Stimulated activated CD4-positive, alpha-beta T cell treated with anti-CD3 and anti-CD28 coated beads, Interleukin-1b, Interleukin-23, amount 100 ng/mL, for 1 hour (primary cell): ENCODE data around the gene SLC41A3.

Experiments used
- DNase-seq, 2 donors: peaks; one replicate each; pipeline ENCODE4 v3.0.0-alpha.2; 2020; ENCODE audit warnings: low read depth in 2 of 2

Gene SLC41A3

DNA sequence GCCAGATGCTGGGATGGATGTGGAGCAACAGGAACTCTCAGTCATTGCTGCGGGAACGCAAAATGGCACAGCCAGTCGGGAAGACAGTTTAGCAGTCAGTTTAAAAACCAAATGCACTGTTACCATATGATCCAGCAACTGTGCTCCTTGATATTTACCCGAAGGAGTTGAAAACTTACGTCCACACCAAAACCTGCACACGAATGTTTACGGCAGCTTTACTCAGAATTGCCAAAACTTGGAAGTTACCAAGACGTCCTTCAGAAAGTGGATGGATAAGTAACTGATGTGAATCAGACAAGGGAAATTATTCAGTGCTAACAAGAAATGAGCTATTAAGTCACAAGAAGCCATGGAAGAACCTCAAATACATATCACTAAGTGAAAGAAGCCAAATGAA, 36.1 kb upstream of the SLC41A3 start:
- DNase-seq = no peak

DNA sequence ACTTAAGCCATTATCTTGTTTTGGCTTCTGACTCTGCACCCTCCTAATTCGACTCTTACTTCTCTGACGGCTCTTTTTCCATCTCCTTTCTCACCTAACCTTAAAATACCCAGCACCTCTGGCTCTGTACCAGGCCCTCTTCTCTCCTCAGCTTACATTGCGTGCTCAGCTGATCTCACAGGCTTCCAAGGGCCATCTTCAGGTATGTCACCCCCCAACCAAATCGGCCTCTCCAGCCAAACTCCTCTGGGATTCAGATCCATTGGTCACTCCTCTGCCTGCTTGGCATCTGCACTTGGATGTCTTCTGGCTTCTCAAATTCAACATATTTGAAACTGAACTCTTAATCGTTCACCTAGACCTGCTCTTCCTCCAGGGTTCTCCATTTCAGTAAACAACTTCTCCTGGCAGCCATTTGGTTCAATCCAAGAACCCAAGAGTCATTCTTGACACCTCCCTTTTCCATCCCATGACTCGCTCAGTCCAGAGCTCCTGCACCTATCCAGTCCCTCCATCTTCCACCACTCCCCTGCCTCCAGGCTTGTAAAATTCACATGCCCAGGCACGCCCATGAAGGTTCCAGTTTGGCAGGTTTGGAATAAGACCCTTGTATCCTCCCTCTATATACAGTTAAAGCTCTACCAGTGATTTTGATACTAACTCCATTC, 35.2 kb upstream of the SLC41A3 start:
- no peak for DNase-seq

DNA sequence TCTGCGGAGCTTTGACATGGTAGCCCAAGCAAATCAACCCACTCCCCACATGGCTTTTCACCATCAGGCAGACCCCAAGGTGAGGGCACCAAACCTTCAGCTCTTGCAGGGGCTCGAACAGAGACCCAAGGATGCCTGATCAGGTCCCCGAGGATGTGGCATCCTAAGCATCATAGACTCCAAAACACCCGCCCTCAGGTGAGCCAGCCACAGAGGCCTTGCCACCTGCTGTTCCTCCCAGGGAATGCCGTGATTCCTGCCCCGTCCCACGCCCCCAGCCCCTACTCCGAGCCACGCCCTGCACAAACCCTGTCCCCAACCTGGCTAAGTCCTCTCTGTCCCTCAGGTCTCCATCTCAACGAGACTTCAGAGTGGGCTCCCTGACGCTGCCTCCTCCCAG, 34.7 kb upstream of the SLC41A3 start:
- no peak for DNase-seq

DNA sequence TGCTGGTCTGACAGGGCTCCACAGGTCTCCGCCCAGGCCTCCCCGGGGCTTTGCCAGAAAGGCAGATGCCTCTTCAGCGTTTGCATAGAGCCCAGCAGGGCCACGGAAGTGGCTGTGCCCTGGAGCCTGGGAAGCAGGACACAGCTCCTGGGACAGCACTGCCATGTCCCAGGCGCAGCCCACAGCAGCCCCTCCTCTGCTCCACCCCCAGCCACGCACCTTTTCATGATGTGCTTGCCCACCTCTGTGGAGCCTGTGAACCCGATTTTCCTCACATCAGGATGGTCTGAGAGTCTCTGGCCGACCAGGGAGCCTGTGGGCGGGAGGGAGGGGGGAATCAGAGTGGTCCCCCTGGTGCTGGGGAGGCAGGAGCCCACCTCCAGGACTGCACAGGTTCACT, 33.9 kb upstream of the SLC41A3 start:
- no peak for DNase-seq

DNA sequence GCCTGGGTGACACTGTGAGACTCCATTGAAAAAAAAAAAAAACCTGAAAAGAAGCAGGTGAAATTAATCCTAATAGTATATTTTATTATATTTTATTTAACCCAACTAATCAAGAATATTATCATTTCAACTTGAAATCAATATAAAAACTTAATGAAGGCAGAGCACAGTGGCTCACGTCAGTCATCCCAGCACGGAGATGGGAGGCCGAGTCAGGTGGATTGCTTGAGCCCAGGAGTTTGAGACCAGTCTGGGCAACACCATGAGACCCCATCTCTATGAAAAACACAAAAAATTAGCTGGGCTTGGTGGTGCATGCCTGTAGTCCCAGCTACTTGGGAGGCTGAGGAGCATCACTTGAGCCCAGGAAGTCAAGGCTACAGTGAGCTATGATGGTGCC, 33.3 kb upstream of the SLC41A3 start:
- no peak for DNase-seq

DNA sequence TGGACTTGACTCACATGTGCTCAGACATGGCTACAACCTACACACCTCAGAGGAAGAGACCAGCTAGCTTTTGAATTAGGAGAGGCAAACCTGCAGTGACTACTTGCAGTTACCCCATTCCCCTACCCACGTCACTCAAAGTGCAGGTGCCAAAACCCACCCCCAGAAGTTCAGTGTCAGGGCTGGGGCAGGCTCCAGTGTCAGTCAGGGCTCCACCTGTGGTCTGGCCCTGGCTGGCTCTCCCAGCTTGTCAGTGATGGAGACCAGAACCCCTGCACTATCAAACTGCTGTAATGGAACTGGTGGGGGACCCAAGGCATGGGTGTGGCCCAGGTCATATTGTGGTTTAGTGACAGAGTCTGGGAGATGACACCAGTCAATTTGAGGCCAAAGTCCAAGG, 32.6 kb upstream of the SLC41A3 start:
- DNase-seq = no peak

DNA sequence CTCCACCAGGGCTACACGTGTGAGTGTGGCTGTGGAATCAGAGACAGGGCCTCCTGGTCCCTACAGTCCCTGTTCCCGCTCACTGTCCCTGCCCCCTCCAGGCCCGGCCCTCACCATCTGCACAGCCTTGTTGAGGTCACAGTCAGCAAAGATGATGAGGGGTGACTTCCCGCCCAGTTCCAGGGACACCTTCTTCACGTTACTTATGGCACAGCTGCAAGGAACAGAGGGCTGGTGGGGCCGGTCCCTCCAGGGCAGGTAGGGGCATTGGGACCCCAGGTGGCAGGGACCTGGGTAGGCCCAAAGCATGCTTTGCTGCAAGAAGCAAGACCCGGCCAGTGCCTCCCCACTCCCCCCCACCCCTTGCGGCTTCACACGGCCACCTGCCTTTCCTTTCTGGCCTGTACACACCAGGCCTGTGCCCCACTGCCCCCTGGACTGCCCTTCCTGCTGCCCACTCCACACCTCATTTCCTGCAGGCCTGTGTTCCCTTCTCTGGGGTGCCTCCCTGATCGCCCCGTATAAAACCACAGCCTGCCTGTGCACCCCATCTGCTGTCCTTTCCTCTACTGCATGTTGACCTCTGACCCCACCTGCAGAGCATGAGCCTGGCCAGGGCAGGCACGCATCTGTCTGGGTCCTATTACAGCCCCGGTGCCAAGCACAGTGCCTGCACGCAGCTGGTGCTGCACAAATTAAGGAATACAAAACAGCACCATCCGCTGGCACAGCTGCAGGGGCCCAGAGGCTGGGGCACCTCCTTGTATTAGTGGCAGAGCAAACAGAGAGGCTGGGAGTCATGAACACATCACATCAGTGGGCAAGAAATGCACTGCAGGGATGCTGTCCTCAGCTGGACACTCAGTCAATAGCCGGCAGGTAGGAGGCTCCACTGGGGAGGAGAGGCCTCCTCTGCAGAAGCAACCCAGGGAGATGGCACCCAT, 30.8 kb upstream of the SLC41A3 start:
- no peak for DNase-seq

DNA sequence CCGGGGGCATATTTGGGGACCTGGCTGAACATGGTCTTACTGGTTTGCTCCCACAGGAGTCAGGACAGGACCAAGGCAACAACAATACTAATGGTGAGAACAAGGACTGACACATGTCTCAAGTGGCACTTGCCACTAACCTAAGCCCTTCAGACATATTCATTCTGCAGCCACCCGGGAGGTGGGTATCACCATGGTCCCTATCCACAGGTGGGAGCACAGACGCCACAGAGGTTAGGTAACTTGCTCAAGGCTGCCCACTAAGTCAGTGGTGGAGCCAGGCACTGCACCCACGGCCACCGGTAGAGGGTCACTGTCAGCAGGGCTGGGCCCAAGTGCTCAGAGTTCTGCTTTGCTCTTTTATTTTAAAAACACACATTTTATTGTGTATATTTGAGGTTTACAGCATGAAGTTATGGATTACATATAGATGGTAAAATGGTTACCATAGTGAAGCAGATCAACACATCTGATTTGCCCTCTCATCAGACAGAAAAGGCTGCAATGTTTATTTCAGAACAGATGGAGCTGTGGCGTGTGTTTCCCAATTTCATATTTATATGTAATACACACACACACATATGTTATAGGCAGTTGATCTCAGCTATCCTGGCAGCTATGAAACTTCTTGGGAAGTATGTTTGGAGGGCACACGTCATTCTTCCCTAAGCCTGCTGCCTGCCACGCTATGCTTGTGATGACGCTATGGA, 30.0 kb upstream of the SLC41A3 start:
- no peak for DNase-seq

DNA sequence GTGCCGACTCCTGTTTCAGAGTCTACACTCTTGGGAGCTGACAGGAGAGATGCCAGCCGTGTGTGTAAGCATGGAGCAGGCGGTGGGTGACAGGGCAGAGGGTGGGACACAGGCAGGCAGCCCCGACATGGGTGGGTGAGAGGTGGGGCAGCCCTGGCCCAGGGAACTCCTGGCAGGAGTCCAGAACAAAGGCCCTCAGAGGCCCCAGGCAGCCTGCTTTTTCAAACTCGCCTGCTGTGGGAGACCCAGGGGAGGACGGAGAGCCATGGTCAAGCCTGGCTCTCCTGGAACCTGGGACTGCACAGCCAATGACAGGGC, 29.3 kb upstream of the SLC41A3 start:
- no peak for DNase-seq

DNA sequence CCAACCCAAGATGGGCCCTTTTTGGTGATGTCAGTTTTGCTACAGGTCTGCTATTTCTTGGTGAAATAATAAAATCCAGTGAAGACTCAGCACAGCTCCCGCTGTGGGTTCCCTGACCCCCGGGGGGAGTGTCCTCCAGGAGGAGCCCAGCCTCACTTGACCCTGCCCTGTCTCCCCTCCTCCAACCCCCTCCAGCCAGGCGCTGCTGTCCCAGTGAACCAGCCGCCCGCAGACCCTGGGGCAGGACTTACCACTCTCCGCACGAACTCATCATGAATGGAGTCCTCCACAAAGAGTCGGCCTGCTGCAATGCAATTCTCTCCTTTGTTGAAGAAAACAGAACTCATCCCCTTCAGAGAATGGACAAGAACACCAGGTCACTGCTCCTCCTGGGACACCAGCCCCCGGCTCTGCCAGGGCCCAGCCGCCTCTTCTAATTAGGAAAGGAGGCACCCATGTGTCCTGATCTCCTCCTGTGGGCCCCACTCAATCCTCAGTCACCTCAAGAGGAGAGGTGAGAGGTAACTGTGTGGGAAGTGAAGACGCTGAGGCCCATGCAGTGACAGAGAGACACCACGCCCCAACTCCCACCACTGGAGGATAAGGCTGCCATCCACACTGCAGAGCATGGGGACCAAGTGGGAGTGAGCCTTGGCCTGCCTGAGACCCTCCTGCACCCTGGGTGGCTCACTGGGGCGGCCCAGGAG, 28.8 kb upstream of the SLC41A3 start:
- no peak for DNase-seq

DNA sequence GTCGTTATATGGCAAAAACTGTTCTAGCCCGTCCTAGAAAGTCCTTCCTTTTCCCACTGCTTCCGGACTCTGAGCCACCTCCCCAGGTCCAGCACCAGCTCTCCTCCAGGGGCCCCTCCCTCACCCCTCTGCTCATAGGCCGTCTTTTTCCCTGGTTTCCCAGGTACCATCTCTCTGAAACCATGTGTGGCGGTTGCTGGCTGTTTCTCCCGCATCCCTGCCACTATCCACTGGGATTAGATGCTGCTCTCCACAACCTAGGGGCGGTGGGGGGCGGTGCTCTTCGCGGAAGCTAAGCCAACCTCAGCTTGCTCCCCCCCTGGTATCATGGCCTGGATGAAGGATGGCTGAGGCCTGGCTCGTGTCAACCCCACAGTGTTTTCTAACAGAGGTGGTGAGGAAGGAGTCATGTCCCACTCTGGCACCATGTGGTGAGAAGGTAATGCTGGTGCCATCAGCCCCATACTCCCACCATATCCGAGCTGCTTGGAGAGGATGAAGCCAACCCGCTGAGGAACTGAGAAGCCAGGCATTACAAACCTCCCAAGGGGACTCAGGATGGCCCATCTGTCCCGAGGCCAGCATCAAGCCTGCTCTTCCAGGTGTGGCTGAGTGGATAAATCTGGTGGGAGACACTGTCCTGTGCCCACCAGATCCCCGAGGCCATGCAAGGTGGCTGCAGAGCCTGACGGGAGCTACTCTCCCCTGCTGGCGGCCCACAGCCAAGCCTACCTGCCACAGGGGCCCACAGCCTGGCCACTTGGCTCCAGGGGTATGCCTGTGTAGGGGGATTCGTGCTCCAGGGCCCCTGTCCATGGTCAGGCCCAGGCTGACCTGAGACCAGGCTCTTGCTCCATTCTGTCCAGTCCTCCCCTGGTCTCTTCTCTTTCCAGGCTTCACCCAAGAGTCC, 27.9 kb upstream of the SLC41A3 start:
- DNase-seq = no peak

DNA sequence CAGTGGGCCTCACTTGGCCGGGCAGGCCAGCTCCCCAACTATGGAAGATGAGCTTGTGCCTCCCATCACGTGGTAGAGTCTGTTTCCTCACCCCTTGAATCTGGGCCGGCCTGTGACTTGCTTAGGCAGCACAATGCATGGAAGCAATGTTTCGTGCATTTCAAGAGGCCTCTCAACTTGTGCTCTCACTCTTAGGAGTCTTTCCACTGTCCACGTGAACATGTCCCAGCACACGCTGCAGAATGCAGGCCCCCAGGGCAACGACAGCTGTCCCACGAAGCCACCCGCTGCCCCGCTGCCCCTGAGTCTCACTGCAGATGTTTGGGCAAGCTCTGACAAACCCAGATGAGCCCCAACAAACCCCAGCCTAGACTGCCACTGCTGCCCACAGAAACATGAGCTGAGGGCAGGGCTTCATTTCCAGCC, 27.2 kb upstream of the SLC41A3 start:
- DNase-seq = no peak

DNA sequence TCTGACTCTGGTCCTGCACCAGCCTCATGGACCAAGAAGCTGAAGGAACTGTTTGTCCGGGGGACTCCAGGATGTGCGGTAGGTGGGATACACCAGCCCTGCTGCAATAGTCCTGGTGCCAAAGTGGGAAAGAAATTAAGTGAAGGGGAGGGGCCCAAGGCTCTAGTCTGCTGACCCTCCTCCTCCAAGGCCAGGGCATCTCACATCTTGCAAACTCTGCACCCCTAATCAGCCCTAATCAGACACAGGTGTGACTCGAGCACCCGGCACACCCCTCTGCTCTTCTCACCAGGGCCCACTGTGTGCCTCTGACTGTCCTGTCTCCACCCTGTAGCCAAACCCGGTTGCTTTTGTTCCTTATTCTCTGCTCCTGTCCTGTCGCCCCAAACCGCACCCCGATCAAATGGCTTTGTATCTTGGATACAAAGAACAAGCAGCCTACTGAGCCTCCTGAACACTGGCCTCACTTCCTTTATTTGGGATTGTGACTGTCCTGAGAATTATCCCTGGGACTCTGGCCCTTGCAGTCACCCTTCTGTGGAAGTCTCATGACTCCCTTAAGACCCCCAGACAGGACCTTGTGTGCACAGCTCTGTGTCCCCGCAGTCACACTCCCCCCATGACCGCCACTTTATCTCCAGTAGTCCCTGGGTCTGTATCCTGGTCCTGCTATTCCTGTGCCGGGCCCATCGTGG, 26.7 kb upstream of the SLC41A3 start:
- DNase-seq = no peak

DNA sequence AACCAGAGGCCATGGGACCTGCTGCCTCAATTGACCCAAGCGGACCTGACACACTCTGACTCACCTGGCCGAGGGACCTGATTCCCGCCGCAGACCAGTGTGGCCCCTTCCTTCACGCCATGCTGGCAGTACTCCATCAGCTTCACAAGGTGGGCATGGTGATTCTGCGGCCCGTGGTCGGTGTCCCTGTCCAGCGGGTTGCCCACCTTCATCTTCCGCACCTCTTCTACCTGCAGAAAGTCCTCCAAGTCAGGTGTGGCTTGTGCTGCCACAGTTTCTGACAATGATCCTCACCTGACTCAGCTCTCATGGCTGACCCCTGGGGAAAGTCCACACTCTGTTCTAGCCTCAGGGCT, 25.9 kb upstream of the SLC41A3 start:
- DNase-seq = no peak

DNA sequence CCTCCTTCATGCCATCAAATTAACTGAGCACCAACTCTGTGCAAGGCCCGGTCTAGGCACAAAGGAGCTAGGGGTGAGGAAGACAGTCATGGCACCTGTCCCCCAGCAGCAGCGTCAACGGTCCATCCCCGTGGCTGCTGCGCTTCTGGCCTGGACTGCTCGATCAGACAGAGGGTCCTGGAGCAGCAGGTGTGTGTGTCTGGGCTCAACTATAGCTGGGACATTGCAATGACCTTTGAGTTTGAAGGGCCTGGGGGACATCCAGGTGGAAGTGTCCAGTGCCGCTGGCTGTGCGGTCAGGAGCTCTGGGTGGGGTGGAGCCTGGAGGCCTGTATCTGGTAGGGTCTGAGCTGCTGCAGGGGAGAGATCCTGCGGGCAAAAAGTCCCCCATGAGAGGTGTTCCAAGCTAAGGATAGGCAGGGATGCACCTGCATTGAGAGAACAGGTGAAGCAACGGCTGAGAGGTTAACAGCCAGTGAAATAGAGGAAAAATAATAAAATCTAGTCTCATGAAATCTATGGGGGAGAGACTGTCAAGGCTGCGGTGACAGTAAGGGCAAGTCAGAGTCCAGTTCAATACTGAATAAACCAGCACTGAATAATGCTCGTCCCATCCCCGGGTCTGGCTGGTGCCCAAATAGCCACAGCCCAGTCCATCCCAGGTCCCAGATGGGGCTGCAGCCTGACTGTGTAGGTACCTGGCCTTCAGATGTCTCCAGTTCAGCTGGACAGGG, 25.4 kb upstream of the SLC41A3 start:
- DNase-seq = no peak

DNA sequence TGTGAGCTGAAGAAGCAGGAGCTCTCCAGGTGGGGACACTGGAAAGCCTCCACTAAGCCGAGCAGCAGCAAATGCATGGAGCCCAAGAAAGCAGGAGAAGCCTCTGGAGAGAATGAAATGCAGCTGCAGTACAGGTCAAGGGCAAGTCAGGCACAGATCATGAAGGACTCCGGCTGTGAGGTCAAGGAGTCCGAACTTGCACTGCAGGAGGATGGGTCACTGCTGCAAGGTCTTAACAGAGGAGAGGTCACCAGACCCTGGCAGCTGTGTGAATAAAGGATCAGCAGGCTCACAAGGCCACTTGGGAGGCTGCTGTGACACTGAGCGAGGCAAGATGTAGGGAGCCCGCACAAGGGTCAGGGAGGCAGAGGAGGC, 24.7 kb upstream of the SLC41A3 start:
- DNase-seq = no peak

DNA sequence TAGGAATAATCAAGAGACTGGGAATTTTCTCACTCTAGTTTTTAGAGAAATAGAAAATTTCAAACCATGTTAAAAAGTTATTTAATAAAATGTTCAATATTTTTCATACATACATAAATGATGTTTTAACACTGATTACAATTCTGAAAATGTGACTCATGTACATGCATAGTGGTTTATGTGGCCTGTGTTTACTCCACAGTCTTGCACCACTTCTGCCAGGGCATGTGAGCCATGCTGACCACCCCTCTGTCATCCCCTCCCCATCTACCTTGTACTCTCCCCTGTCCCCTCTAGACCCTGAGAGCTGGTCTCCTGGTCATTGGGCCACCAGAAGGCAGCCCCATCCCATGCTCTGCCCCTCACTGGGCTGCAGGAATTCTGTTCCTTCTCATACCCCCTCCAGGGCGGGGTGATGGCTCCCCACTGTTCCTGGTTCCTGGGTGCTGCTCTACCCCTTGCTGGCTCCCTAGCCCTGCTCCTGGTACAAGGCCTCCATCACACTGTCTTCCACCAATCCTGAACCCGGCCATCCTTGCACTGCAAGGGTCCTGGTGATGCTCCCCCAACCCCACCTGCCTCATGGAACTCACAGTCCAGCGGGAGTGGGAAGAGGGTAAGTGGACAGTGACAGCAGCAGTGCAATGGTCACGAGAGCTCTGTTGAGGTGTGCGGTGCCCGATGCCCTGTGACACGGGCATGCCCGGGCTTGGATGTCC, 24.2 kb upstream of the SLC41A3 start:
- DNase-seq = no peak

DNA sequence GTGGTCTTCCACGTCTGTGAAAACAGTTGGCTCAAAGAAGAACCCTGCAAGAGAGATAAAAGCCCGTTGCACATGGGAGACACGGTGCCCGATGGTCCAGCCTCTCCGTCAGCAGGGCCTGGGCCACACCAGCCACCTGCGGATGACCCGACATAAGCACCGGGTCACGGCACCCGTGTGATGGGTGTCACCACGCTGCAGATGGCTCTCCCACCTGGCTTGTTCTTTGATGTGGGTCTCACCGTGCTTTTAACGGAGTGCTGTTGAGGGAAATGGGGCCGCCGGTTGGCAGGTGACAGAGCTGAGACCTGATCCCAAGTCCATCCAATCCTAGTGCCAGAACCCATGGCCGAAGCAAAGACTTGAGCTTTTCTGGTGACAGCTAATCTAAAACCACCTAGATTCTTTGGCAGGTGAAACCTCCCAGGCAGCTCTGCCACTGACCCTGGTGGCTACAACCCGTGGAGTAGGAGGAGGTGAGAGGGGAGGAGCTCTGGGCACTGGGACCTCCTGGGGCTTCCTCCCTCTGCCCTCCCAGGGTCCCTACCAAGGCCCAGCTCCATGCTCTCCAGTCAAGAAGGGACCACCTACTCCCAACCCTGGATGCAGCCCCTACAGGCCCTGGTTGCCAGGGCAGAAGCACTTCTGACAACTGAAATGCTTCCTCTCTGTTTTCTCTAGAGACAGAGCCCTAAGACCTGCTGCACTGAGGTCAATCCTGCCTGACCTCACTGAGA, 23.4 kb upstream of the SLC41A3 start:
- no peak for DNase-seq
